ENCODE measurements around the gene C2orf76. TPM values are rescaled to one million over a fixed set of nuclear protein-coding genes. Genes with fewer than 3 reads are reported as not detected.

Gene C2orf76
- total and polyA plus RNA-seq, 10 of the 15 experiments (the other 5 are each of a cell fraction or from before 2014, with no cell fraction given) = 14.0 to 46.1 (median 25.4) TPM

DNA sequence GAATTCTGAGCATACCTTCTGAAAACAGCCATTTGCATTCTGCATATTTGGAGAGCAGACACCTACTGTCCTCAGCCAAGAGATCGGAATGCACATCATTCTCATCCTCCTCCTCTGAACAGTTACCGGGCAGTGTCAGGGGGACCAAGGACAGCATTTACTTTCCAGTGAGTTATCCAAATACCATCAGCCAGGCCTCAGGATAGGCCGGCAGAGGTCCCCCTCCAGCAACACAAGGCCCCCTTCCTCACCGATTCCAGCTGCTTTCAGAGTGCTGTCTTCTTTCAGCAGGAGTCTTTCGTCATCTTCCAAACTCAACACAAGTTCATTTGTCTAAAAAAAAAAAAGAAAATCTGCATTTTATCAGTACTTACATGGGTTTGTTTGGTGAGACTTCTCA lies 55.3 kb downstream of the C2orf76 start:
- POLR2A ChIA-PET = no interaction called here
- CTCF ChIA-PET = interaction anchor here (1.0 to 2.7 kb wide), 15 partner anchors 9 to 429 kb away, joined by 3 to 11 read pairs (median 4); no protein-coding TSS in a partner anchor
- peak overlapping the region; percentile 74 for H3K4me2 ChIP-seq (ENCODE audit: control insufficient read depth, insufficient read depth)
- FAIRE-seq (no peak), ATAC-seq (peak; percentile 31; the same call in 2 of the 3 replicates), DNase-seq (ENCODE audit: low read depth, low spot score) (no peak)
- SMC1A ChIA-PET (ENCODE audit: uncharacterized antibody, unreplicated experiment) = interaction anchor here (0.7 to 3.0 kb wide), 13 partner anchors 9 to 429 kb away, joined by 3 to 10 read pairs (median 4); no protein-coding TSS in a partner anchor
- no peaks in the 10 kb centered on the region for H3K36me3 ChIP-seq (ENCODE audit: control insufficient read depth in 2 of 2, insufficient read depth in 2 of 2, low read length in 1 of 2)
- no TSS peak for BruUV-seq (replicated peaks)
- no peaks in the 10 kb centered on the region for H4K20me1 ChIP-seq (ENCODE audit: control insufficient read depth, insufficient read depth)
- intact Hi-C loops (cut with micrococcal nuclease; ENCODE audit: unreplicated experiment) = loop anchor here (1.0 to 5.0 kb wide), 2 partner anchors 166 to 430 kb away; no protein-coding TSS in a partner anchor
- H3K9me3 ChIP-seq (replicated peaks; ENCODE audit: control insufficient read depth, insufficient read depth, low read length) = no peaks in the 10 kb centered on the region
- no peak overlapping the region for H3K4me3 ChIP-seq
- H3K4me1 ChIP-seq (ENCODE audit: control insufficient read depth, insufficient read depth, low read length) = peaks cover 27% of the 10 kb centered on the region
- H2AFZ ChIP-seq (ENCODE audit: control insufficient read depth, low read depth, low read length) = peak overlapping the region; percentile 46
- no peak for TF ChIP-seq SPI1 (IDR thresholded peaks at IDR 0.05; ENCODE audit: borderline replicate concordance, insufficient read depth, low read depth, low read length)
- TF ChIP-seq RAD21 (IDR thresholded peaks at IDR 0.05; ENCODE audit: insufficient read depth, low read depth, low read length) = peak; percentile 62
- no peak for TF ChIP-seq GATAD2B (conservative IDR thresholded peaks at IDR 0.05; ENCODE audit: low read depth)
- H3K27ac ChIP-seq (ENCODE audit: control insufficient read depth, insufficient read depth) = no peak overlapping the region; the same call in 1 of the 2 replicates
- RAD21 ChIA-PET (ENCODE audit: unreplicated experiment) = interaction anchor here (1.1 to 3.2 kb wide), 5 partner anchors 20 to 430 kb away, joined by 3 to 17 read pairs (median 6); partner anchors contain the start of genes C2orf76 and DBI
- in situ Hi-C loops (cut with MboI) = no loop called here
- no peaks in the 10 kb centered on the region for H3K27me3 ChIP-seq (replicated peaks in 1 of 2; ENCODE audit: control insufficient read depth in 2 of 2, insufficient read depth in 2 of 2, low read length in 1 of 2)
- H3K79me2 ChIP-seq (ENCODE audit: control insufficient read depth, insufficient read depth, low read length) = no peaks in the 10 kb centered on the region
- whole genome bisulfite sequencing (ENCODE audit: insufficient coverage, insufficient replicate concordance, low lambda C conversion rate, missing lambda C conversion rate) = 58% methylated on average over 5 of the region's 5 CpGs
- H3K9ac ChIP-seq (ENCODE audit: control insufficient read depth, insufficient read depth, low read length) = no peak overlapping the region

DNA sequence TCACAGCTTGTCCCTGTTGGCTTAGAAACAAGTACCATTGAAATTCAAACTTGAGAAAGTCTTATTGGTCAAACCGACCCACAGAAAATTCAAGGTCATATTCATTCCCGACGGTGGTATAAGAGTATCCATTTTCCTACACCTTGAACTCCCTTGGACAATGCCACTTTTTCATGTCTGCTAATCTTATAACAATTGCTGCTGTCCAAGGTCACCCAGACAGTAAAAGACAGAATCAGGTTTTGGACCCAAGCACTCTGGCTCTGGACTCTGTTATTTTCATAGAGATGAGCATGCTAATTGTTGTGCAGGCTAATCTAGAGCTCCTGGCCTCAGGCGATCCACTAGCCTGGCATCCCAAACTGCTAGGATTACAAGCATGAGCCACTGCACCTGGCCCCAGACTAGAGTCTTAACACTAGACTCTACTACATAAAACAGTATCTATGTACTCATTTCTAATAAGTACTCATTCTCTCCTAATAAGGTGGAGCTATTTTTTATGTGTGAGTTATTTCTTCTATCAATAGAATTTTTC lies 57.8 kb downstream of the C2orf76 start:
- TF ChIP-seq ZZZ3 (IDR thresholded peaks at IDR 0.05; ENCODE audit: control insufficient read depth, insufficient read length, low read depth) = no peak
- TF ChIP-seq CREB1 (IDR thresholded peaks at IDR 0.05; ENCODE audit: low read depth) = no peak
- TF ChIP-seq GABPA (IDR thresholded peaks at IDR 0.05; ENCODE audit: low read depth) = no peak
- no peak for TF ChIP-seq TCF3 (IDR thresholded peaks at IDR 0.05; ENCODE audit: borderline replicate concordance, insufficient read depth, low read depth, low read length)
- TF ChIP-seq KAT2A (conservative IDR thresholded peaks at IDR 0.05; ENCODE audit: control insufficient read depth, low read depth, low read length) = no peak
- no peak for DNase-seq (ENCODE audit: low read depth, low spot score)
- Histone ChIP-seq H2AFZ (ENCODE audit: control insufficient read depth, low read depth, low read length) (no peak overlapping the region), H3K4me3 (no peak overlapping the region), H3K27ac (ENCODE audit: control insufficient read depth, insufficient read depth) (no peak overlapping the region), H3K9me3 (replicated peaks; ENCODE audit: control insufficient read depth, insufficient read depth, low read length) (no peaks in the 10 kb centered on the region), H3K9ac (ENCODE audit: control insufficient read depth, insufficient read depth, low read length) (no peak overlapping the region), H3K4me2 (ENCODE audit: control insufficient read depth, insufficient read depth) (no peak overlapping the region), H4K20me1 (ENCODE audit: control insufficient read depth, insufficient read depth) (no peaks in the 10 kb centered on the region), H3K79me2 (ENCODE audit: control insufficient read depth, insufficient read depth, low read length) (no peaks in the 10 kb centered on the region), H3K4me1 (ENCODE audit: control insufficient read depth, insufficient read depth, low read length) (peaks cover 27% of the 10 kb centered on the region), H3K36me3 (ENCODE audit: control insufficient read depth in 2 of 2, insufficient read depth in 2 of 2, low read length in 1 of 2) (no peaks in the 10 kb centered on the region), H3K27me3 (replicated peaks in 1 of 2; ENCODE audit: control insufficient read depth in 2 of 2, insufficient read depth in 2 of 2, low read length in 1 of 2) (no peaks in the 10 kb centered on the region)
- SMC1A ChIA-PET (ENCODE audit: uncharacterized antibody, unreplicated experiment) = interaction anchor here (1.0 to 2.1 kb wide), 3 partner anchors 35 to 427 kb away, joined by 3 to 6 read pairs (median 4); no protein-coding TSS in a partner anchor
- no TSS peak for BruUV-seq (replicated peaks)
- ATAC-seq = no peak
- 88% methylated on average over 4 of the region's 4 CpGs for WGBS (ENCODE audit: insufficient coverage, insufficient replicate concordance, low lambda C conversion rate, missing lambda C conversion rate)
- intact Hi-C loops (cut with micrococcal nuclease; ENCODE audit: unreplicated experiment) (loop anchor here (5.0 kb wide), 1 partner anchor 282 kb away; no protein-coding TSS in a partner anchor), in situ Hi-C loops (cut with MboI) (loop anchor here (5.0 kb wide), 1 partner anchor 427 kb away; no protein-coding TSS in a partner anchor)
- RAD21 ChIA-PET (ENCODE audit: unreplicated experiment) = interaction anchor here (0.7 to 1.9 kb wide), 3 partner anchors 91 to 427 kb away, joined by 4 to 7 read pairs (median 6); no protein-coding TSS in a partner anchor
- CTCF ChIA-PET = interaction anchor here (0.5 to 1.7 kb wide), 6 partner anchors 11 to 89 kb away, joined by 3 to 7 read pairs (median 4); no protein-coding TSS in a partner anchor
- POLR2A ChIA-PET = interaction anchor here (0.7 kb wide), 1 partner anchor 1124 kb away, joined by 6 read pairs; no protein-coding TSS in a partner anchor
- no peak for FAIRE-seq

All from GM12878 (cell line).